Keratinocyte (primary cell): ENCODE measurements around the gene WIPF3.

ENCODE experiments used
- CTCF ChIP-seq, 3 experiments: IDR thresholded peaks in 1 of 3; conservative IDR thresholded peaks in 1 of 3; optimal IDR thresholded peaks in 1 of 3; 2 replicates in 2 of 3; 3 replicates in 1 of 3; pipeline versions ENCODE3 to v1.5.1; 2011; ENCODE audit warnings: low read length in 3 of 3, mild to moderate bottlenecking in 3 of 3, moderate library complexity in 2 of 3, control low read depth in 1 of 3, inconsistent platforms in 1 of 3; ENCODE audit not compliant: insufficient read depth in 2 of 3; ENCODE audit errors: extremely low read depth in 1 of 3
- EZH2 ChIP-seq: IDR thresholded peaks from one replicate; pipeline ENCODE4 v1.6.1; 2012; ENCODE audit warnings: inconsistent platforms, mild to moderate bottlenecking, low read length, moderate library complexity

DNA sequence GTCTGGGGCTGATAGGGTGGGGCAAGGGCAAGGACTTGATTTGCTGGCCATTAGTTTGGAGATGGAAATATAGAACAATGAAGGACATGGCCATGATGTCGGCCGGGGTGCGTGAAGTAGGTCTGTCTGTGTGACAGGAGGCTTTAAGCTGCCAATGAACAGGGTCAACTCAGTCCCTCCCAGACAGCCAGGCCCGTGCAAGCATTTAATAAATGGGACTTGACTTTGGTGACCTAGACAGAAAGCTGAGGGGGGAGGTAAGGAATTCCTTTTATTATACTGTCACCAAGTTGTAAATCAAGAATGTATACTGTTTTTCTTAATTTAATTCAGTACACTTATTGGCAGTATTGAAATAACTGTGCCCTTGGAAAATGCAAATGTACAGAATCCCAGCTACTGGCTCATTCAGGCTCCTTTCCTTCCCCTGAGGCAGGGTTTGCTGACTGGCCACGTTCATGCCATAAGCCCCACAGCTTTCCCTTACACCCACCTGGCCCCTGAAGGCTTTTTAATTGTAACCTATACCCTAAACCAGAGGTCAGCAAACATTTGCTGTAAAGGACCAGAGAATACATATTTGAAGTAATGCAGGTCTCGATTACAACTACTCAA is 87.2 kb downstream of the WIPF3 start:
- TF ChIP-seq CTCF (optimal IDR thresholded peaks at IDR 0.05 in 1 of 3, IDR thresholded peaks at IDR 0.05 in 1 of 3, conservative IDR thresholded peaks at IDR 0.05 in 1 of 3; ENCODE audit: extremely low read depth in 1 of 3, insufficient read depth in 2 of 3, low read length in 3 of 3) (no peak), EZH2 (no peak)
